Measurements from ENCODE around the gene RFX3.

Gene RFX3

DNA sequence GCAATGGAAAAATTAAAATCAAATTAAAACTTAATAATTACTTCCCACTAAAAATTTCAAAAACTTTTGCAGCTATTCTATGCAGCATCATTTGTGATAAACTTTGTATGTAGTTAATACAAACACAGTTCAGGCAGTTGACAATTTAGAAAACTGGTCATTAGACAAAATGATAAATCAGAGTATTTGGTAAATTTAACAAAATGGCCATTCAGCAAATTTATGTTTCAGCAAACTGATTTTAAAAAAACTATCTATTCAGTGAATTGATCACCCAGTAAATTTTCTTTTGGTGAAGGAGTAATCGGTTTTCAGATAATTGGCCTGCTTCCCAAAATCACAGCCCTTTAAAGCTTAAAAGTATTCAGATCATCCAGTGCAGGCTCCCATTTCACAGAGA lies 116.3 kb downstream of the RFX3 start:
- H3K27ac ChIP-seq (ENCODE audit: low read length), result no peak overlapping the region
- no peaks in the 10 kb centered on the region for H3K4me1 ChIP-seq (ENCODE audit: low read length)
- H3K9me2 ChIP-seq (replicated peaks; ENCODE audit: insufficient read depth, low read length), result no peaks in the 10 kb centered on the region
- H3F3A ChIP-seq (ENCODE audit: insufficient read depth, low read length), result no peaks in the 10 kb centered on the region
- H3K4me3 ChIP-seq (ENCODE audit: low read length), result no peak overlapping the region
- H2AFZ ChIP-seq (ENCODE audit: low read length), result no peak overlapping the region
- H3K4me2 ChIP-seq (ENCODE audit: low read depth, low read length), result no peak overlapping the region
- no peaks in the 10 kb centered on the region; the same call in 1 of the 2 replicates for H3K9me3 ChIP-seq (replicated peaks; ENCODE audit: insufficient read depth, low read length)
- no peak overlapping the region for H3K9ac ChIP-seq (ENCODE audit: low read length)
- no peaks in the 10 kb centered on the region for H3K79me2 ChIP-seq (ENCODE audit: low read length)
- no peak for DNase-seq
- H3K36me3 ChIP-seq (replicated peaks; ENCODE audit: insufficient read depth, low read length), result no peaks in the 10 kb centered on the region
- TF ChIP-seq EZH2 (optimal IDR thresholded peaks at IDR 0.05; ENCODE audit: low read depth, low read length), result no peak
- no peak for TF ChIP-seq EZH2phosphoT487 (IDR thresholded peaks at IDR 0.05; ENCODE audit: low read length)
- TF ChIP-seq, protein P1, sequence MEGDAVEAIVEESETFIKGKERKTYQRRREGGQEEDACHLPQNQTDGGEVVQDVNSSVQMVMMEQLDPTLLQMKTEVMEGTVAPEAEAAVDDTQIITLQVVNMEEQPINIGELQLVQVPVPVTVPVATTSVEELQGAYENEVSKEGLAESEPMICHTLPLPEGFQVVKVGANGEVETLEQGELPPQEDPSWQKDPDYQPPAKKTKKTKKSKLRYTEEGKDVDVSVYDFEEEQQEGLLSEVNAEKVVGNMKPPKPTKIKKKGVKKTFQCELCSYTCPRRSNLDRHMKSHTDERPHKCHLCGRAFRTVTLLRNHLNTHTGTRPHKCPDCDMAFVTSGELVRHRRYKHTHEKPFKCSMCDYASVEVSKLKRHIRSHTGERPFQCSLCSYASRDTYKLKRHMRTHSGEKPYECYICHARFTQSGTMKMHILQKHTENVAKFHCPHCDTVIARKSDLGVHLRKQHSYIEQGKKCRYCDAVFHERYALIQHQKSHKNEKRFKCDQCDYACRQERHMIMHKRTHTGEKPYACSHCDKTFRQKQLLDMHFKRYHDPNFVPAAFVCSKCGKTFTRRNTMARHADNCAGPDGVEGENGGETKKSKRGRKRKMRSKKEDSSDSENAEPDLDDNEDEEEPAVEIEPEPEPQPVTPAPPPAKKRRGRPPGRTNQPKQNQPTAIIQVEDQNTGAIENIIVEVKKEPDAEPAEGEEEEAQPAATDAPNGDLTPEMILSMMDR (IDR thresholded peaks at IDR 0.05; ENCODE audit: low read length), result no peak
- no peaks in the 10 kb centered on the region for H3K27me3 ChIP-seq (replicated peaks; ENCODE audit: insufficient read depth, low read length)
- H4K20me1 ChIP-seq (ENCODE audit: insufficient read depth, low read length), result no peaks in the 10 kb centered on the region

DNA sequence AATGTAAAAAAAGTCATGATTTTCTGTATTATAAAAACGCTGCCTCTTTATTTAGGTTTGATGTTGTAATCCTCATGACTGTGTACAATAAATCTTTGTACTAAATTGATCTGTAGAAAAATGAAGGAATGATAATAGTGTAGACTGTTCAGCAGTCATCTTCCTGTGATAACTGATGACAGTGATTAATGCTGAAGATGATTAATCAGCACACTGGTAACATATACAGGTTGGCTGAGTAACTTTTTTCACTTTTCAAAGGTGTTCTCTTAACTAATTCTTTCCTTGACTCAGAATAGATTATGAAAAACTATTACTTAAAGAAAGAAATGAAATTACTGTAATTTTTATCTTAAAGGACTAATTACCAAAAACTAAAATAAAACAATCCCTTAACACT lies 122.5 kb downstream of the RFX3 start:
- H3K9me2 ChIP-seq (replicated peaks; ENCODE audit: insufficient read depth, low read length), result no peaks in the 10 kb centered on the region
- H3K36me3 ChIP-seq (replicated peaks; ENCODE audit: insufficient read depth, low read length), result no peaks in the 10 kb centered on the region
- TF ChIP-seq, protein P1 (IDR thresholded peaks at IDR 0.05; ENCODE audit: low read length), result no peak
- TF ChIP-seq EZH2phosphoT487 (IDR thresholded peaks at IDR 0.05; ENCODE audit: low read length) (no peak), EZH2 (optimal IDR thresholded peaks at IDR 0.05; ENCODE audit: low read depth, low read length) (no peak)
- no peak for DNase-seq
- H3K4me3 ChIP-seq (ENCODE audit: low read length), result no peak overlapping the region
- H3K27me3 ChIP-seq (replicated peaks; ENCODE audit: insufficient read depth, low read length), result no peaks in the 10 kb centered on the region
- no peaks in the 10 kb centered on the region for H3K79me2 ChIP-seq (ENCODE audit: low read length)
- no peaks in the 10 kb centered on the region for H3F3A ChIP-seq (ENCODE audit: insufficient read depth, low read length)
- no peaks in the 10 kb centered on the region for H3K4me1 ChIP-seq (ENCODE audit: low read length)
- H3K9me3 ChIP-seq (replicated peaks; ENCODE audit: insufficient read depth, low read length), result no peaks in the 10 kb centered on the region
- no peak overlapping the region for H3K27ac ChIP-seq (ENCODE audit: low read length)
- H2AFZ ChIP-seq (ENCODE audit: low read length), result no peak overlapping the region
- no peak overlapping the region for H3K4me2 ChIP-seq (ENCODE audit: low read depth, low read length)
- no peaks in the 10 kb centered on the region for H4K20me1 ChIP-seq (ENCODE audit: insufficient read depth, low read length)
- H3K9ac ChIP-seq (ENCODE audit: low read length), result no peak overlapping the region

DNA sequence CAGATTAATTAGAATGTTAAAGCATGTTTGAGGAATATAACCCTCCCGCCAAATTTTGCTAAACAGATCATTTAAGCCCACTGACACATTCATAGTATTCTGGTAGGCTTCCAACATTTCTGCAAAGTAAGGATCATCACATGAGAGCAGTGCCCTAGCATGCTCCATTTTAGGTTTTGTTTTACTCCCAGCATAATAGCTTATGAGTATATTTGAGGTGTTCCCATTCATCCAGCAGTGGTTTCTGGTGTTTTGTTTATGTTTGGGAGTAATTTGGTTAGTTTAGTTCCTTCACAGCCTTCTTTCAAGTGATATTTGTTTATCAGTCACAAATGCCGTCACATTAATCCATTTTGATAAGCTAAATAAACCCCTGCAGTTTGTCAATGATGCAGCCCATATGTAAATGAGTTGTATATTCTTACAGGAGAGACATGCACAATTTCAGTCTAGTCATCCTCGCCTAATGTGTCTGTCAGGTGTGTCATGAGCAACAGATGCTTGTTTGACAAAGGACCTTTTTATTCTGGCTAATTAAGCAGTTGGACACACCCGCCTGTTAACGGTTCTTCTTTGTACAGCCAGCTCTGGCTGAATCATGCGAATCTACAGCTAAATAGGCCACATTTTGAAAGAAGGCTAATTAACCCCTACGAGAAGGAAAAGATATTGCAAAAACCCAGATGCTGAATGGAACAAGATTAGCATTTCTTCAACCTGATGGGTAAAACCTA lies 124.4 kb downstream of the RFX3 start:
- H3K79me2 ChIP-seq (ENCODE audit: low read length), result no peaks in the 10 kb centered on the region
- H3K9ac ChIP-seq (ENCODE audit: low read length), result no peak overlapping the region
- no peak overlapping the region for H3K4me3 ChIP-seq (ENCODE audit: low read length)
- no peaks in the 10 kb centered on the region for H3K36me3 ChIP-seq (replicated peaks; ENCODE audit: insufficient read depth, low read length)
- no peak overlapping the region for H3K27ac ChIP-seq (ENCODE audit: low read length)
- no peaks in the 10 kb centered on the region for H3K9me3 ChIP-seq (replicated peaks; ENCODE audit: insufficient read depth, low read length)
- TF ChIP-seq, protein P1 (IDR thresholded peaks at IDR 0.05; ENCODE audit: low read length), result no peak
- TF ChIP-seq EZH2 (optimal IDR thresholded peaks at IDR 0.05; ENCODE audit: low read depth, low read length) (no peak), EZH2phosphoT487 (IDR thresholded peaks at IDR 0.05; ENCODE audit: low read length) (no peak)
- H3K4me1 ChIP-seq (ENCODE audit: low read length), result no peaks in the 10 kb centered on the region
- no peak for DNase-seq
- no peaks in the 10 kb centered on the region for H3K27me3 ChIP-seq (replicated peaks; ENCODE audit: insufficient read depth, low read length)
- no peak overlapping the region for H2AFZ ChIP-seq (ENCODE audit: low read length)
- no peaks in the 10 kb centered on the region for H4K20me1 ChIP-seq (ENCODE audit: insufficient read depth, low read length)
- H3K4me2 ChIP-seq (ENCODE audit: low read depth, low read length), result no peak overlapping the region
- H3F3A ChIP-seq (ENCODE audit: insufficient read depth, low read length), result no peaks in the 10 kb centered on the region
- H3K9me2 ChIP-seq (replicated peaks; ENCODE audit: insufficient read depth, low read length), result no peaks in the 10 kb centered on the region

All from MM.1S (cell line).